Measurements from ENCODE around the gene IRS2. TPM values are rescaled to one million over a fixed set of nuclear protein-coding genes. Genes with fewer than 3 reads are reported as not detected.

Gene IRS2
- total RNA-seq, 1 experiment from 2014 or later, result 5.9 TPM

- in situ Hi-C loops (cut with HindIII; ENCODE audit: low pct_unique_long_range_greater_than_20kb, low sequenced_read_pairs), result no loop called here
- H3K27ac ChIP-seq (ENCODE audit: low read length), result no peak overlapping the region
- no peak overlapping the region for H3K4me3 ChIP-seq (ENCODE audit: low read depth in 2 of 2, low read length in 2 of 2)
- DNase-seq (ENCODE audit: low read depth, low spot score) (no peak), ATAC-seq (no peak)
- no peaks in the 10 kb centered on the region for H3K9me3 ChIP-seq (ENCODE audit: control insufficient read depth, insufficient read depth, low read depth, low read length)
- no peak for TF ChIP-seq TCF7L2 (IDR thresholded peaks at IDR 0.05; ENCODE audit: low read depth, low read length)
- TF ChIP-seq, protein P1, sequence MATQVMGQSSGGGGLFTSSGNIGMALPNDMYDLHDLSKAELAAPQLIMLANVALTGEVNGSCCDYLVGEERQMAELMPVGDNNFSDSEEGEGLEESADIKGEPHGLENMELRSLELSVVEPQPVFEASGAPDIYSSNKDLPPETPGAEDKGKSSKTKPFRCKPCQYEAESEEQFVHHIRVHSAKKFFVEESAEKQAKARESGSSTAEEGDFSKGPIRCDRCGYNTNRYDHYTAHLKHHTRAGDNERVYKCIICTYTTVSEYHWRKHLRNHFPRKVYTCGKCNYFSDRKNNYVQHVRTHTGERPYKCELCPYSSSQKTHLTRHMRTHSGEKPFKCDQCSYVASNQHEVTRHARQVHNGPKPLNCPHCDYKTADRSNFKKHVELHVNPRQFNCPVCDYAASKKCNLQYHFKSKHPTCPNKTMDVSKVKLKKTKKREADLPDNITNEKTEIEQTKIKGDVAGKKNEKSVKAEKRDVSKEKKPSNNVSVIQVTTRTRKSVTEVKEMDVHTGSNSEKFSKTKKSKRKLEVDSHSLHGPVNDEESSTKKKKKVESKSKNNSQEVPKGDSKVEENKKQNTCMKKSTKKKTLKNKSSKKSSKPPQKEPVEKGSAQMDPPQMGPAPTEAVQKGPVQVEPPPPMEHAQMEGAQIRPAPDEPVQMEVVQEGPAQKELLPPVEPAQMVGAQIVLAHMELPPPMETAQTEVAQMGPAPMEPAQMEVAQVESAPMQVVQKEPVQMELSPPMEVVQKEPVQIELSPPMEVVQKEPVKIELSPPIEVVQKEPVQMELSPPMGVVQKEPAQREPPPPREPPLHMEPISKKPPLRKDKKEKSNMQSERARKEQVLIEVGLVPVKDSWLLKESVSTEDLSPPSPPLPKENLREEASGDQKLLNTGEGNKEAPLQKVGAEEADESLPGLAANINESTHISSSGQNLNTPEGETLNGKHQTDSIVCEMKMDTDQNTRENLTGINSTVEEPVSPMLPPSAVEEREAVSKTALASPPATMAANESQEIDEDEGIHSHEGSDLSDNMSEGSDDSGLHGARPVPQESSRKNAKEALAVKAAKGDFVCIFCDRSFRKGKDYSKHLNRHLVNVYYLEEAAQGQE (IDR thresholded peaks at IDR 0.05; ENCODE audit: insufficient read depth in 1 of 2, low read depth in 2 of 2, low read length in 1 of 2), result no peak
- no peak for TF ChIP-seq POLR2AphosphoS5 (IDR thresholded peaks at IDR 0.05; ENCODE audit: low read depth, low read length)
- TF ChIP-seq SIN3A (IDR thresholded peaks at IDR 0.05; ENCODE audit: borderline replicate concordance, insufficient read depth, low read depth, low read length), result no peak
- TF ChIP-seq, protein P2, sequence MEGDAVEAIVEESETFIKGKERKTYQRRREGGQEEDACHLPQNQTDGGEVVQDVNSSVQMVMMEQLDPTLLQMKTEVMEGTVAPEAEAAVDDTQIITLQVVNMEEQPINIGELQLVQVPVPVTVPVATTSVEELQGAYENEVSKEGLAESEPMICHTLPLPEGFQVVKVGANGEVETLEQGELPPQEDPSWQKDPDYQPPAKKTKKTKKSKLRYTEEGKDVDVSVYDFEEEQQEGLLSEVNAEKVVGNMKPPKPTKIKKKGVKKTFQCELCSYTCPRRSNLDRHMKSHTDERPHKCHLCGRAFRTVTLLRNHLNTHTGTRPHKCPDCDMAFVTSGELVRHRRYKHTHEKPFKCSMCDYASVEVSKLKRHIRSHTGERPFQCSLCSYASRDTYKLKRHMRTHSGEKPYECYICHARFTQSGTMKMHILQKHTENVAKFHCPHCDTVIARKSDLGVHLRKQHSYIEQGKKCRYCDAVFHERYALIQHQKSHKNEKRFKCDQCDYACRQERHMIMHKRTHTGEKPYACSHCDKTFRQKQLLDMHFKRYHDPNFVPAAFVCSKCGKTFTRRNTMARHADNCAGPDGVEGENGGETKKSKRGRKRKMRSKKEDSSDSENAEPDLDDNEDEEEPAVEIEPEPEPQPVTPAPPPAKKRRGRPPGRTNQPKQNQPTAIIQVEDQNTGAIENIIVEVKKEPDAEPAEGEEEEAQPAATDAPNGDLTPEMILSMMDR (IDR thresholded peaks at IDR 0.05), result no peak
- POLR2A ChIA-PET, result no interaction called here
- H3K27me3 ChIP-seq (ENCODE audit: control insufficient read depth, insufficient read depth, low read length), result no peaks in the 10 kb centered on the region
- no peaks in the 10 kb centered on the region for H3K36me3 ChIP-seq (ENCODE audit: control insufficient read depth, insufficient read depth, low read length)
- no TSS peak for BruUV-seq (replicated peaks)
- intact Hi-C loops (cut with micrococcal nuclease; ENCODE audit: unreplicated experiment), result no loop called here
- H3K4me1 ChIP-seq (ENCODE audit: control insufficient read depth, insufficient read depth, low read length), result no peaks in the 10 kb centered on the region
- CTCF ChIA-PET, result no interaction called here
Observed at GRCh38 chr13:109817591-109818535, 31.5 kb upstream of the IRS2 start.

GRCh38 chr13:109816808-109817203, 30.4 kb upstream of the IRS2 start:
- ChIA-PET CTCF (no interaction called here), POLR2A (no interaction called here)
- intact Hi-C loops (cut with micrococcal nuclease; ENCODE audit: unreplicated experiment), result no loop called here
- no peak for TF ChIP-seq TCF7L2 (IDR thresholded peaks at IDR 0.05; ENCODE audit: low read depth, low read length)
- TF ChIP-seq POLR2AphosphoS5 (IDR thresholded peaks at IDR 0.05; ENCODE audit: low read depth, low read length), result no peak
- no peak for TF ChIP-seq SIN3A (IDR thresholded peaks at IDR 0.05; ENCODE audit: borderline replicate concordance, insufficient read depth, low read depth, low read length)
- TF ChIP-seq, protein P1 (IDR thresholded peaks at IDR 0.05; ENCODE audit: insufficient read depth in 1 of 2, low read depth in 2 of 2, low read length in 1 of 2), result no peak
- TF ChIP-seq, protein P2 (IDR thresholded peaks at IDR 0.05), result no peak
- no peak for ATAC-seq
- no peak for DNase-seq (ENCODE audit: low read depth, low spot score)
- Histone ChIP-seq H3K27ac (ENCODE audit: low read length) (no peak overlapping the region), H3K4me3 (ENCODE audit: low read depth in 2 of 2, low read length in 2 of 2) (no peak overlapping the region), H3K27me3 (ENCODE audit: control insufficient read depth, insufficient read depth, low read length) (no peaks in the 10 kb centered on the region), H3K4me1 (ENCODE audit: control insufficient read depth, insufficient read depth, low read length) (no peaks in the 10 kb centered on the region), H3K9me3 (ENCODE audit: control insufficient read depth, insufficient read depth, low read depth, low read length) (no peaks in the 10 kb centered on the region), H3K36me3 (ENCODE audit: control insufficient read depth, insufficient read depth, low read length) (no peaks in the 10 kb centered on the region)
- BruUV-seq (replicated peaks), result no TSS peak
- in situ Hi-C loops (cut with HindIII; ENCODE audit: low pct_unique_long_range_greater_than_20kb, low sequenced_read_pairs), result no loop called here
